Measurements from ENCODE around the gene NR1H2.

The NR1H2 gene

DNA sequence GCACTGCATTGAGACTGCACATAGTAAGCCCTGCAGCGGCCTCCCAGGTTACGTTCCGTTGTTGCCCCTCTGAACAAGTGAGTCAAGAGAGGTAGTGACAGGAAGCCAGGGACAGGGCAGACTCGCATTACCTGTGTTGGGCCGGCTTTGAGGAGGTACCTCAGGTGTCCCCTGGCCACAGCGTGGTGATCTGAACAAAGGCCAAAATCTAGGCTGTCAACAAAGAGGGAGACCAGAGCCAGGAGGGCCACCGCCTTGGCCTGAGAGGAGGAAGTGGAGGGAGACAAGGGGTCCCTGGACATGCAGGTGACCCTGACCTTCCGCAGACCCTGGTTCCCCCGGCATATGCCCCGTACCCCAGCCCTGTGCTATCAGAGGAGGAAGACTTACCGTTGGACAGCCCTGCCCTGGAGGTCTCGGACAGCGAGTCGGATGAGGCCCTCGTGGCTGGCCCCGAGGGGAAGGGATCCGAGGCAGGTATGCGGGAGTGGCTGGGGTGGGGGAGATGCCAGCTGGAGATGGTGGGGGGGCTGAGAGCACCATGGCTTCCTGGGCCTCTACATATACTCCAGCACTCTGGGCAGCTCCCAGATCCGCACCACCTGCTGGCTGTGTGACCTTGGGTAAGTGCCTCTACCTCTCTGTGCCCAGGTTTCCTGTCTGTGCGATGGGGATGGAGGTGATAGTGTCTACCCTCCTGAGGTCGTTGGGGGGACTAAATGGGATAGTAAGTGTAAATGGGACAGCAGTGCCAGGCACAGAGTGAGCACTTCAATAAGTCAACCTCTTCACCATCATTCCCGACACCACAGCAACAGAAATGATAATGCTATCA is 47.2 kb downstream of the NR1H2 start:
- DNase-seq (ENCODE audit: low spot score): no peak

DNA sequence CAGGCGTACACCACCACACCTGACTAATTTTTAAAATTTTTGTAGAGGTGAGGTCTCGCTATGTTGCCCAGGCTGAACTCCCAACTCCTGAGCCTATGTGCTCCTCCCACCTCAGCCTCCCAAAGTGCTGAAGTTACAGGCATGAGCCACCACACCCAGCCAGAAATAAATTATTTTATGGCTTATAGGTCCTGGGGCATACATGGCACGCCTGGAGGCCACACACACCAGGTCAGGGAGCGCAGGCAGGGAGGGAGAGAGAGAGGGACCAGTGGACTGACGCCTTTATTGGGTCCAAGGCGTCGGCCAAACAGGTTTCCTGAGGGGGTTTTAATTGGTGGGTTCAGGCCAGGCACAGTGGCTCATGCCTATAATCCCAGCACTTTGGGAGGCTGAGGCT is 49.3 kb downstream of the NR1H2 start:
- no peak for DNase-seq (ENCODE audit: low spot score)

DNA sequence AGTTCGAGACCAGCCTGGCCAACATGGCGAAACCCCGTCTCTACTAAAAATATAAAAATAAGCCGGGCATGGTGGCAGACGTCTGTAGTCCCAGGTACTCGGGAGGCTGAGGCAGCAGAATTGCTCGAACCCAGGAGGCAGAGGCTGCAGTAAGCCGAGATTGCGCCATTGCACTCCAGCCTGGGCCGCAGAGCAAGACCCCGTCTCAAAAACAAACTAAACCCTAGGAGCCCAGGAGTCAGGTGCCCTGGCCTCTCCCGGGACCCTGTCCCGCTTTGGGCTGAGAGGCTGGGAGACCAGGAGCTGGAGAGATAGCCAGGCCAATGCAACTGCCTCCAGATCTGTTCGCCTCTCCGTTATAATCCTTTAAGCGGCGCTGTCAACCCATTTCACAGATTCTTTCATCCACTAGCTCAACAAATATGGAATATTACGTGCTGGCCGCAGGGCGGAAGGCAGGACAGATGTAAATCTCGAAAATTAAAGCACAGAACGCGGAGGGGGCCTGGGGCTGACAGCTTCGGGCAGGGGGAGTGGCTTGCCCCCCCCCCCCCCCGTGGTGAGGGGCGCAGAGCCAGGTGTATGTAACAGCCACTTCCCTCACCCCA is 51.2 kb downstream of the NR1H2 start:
- no peak for DNase-seq (ENCODE audit: low spot score)

DNA sequence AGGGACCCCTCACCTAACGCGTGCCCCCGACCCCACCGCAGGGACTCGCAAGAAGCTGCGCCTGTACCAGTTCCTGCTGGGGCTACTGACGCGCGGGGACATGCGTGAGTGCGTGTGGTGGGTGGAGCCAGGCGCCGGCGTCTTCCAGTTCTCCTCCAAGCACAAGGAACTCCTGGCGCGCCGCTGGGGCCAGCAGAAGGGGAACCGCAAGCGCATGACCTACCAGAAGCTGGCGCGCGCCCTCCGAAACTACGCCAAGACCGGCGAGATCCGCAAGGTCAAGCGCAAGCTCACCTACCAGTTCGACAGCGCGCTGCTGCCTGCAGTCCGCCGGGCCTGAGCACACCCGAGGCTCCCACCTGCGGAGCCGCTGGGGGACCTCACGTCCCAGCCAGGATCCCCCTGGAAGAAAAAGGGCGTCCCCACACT is 51.8 kb downstream of the NR1H2 start:
- DNase-seq (ENCODE audit: low spot score): peak; percentile 85

DNA sequence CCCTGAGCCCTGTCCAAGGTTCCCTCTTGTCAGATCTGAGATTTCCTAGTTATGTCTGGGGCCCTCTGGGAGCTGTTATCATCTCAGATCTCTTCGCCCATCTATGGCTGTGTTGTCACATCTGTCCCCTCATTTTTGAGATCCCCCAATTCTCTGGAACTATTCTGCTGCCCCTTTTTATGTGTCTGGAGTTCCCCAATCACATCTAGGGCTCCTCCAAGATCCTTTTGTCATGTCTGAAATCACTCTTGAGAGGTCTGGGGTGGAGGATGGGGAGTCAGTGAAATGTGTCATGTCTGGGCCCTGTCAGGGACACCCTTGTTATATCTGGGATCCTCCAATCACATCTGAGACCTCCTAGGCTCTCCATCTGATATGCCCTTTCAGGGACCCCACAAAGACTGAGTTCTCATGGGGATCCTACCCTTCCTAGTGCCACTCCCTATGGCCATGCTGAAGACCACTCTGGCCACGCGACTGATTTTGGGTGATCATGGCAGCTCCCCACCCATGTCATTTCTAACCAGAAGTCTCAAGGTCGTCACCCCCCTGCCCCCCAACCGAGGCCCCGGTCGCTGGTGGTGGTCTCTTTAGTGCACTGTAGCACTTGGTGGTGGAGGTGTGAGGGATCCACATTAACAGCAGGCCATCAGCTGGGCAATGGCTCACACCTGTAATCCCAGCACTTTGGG is 52.7 kb downstream of the NR1H2 start:
- no peak for DNase-seq (ENCODE audit: low spot score)

DNA sequence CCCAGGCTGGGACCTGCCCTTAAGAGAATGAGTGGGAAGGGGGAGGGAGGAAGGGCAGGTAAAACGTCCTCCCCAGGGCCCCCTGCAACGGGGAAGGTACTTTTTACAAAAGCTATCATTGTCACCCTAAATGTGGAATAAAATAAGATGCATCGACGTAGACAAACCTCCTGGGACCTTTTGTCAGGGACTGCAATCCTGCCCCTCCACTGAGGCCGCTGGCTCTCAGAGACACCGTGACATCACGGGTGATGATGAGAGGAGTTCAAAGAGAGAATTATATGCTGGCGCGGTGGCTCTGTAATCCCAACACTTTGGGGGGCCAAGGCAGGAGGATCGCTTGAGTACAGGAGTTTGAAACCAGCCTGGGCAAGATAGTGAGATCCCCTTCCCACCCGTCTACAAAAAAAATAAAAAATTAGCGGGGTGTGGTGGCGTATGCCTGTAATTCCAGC is 54.7 kb downstream of the NR1H2 start:
- no peak for DNase-seq (ENCODE audit: low spot score)

DNA sequence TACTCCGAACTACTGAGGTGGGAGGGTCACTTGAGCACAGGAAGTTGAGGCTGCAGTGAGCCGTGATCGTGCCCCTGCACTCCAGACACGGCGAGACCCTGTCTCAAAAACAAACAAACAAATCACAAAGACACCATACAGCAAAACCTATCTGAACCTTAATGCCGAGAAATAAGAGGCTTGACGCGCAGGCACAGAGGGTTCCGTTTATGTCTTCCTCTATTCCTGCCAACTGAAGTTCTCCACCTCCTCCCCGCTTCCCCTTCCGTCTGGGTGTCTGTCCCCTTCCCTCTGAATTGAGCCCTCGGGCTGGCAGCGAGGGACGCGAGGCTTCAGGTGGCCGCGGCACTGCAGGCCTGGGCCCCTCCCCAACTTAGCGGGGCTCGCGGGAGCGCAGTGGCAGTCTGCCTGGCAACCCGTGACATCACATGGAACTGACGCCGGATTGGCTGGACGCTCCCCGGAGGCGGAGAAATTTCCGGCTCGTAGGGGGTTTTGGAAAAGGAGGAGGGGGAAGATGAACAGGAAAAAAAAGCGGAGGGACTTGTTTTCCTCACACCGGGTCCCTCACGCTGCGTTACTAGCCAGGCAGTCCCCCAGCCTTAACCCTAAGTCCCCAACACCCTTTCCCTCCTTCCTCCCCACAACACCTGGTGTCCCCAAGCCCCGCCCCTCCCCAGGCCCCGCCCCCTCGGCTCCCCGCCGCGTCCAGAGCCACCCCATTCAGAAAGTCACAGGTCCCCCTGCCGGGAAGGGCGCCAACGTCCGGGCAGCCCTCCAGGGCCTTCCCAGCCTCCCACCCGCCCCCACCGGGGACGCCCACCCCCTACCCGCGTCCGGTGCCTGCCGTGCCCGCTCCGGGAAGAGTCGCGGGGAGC is 55.3 kb downstream of the NR1H2 start:
- DNase-seq (ENCODE audit: low spot score): peak; percentile 96

DNA sequence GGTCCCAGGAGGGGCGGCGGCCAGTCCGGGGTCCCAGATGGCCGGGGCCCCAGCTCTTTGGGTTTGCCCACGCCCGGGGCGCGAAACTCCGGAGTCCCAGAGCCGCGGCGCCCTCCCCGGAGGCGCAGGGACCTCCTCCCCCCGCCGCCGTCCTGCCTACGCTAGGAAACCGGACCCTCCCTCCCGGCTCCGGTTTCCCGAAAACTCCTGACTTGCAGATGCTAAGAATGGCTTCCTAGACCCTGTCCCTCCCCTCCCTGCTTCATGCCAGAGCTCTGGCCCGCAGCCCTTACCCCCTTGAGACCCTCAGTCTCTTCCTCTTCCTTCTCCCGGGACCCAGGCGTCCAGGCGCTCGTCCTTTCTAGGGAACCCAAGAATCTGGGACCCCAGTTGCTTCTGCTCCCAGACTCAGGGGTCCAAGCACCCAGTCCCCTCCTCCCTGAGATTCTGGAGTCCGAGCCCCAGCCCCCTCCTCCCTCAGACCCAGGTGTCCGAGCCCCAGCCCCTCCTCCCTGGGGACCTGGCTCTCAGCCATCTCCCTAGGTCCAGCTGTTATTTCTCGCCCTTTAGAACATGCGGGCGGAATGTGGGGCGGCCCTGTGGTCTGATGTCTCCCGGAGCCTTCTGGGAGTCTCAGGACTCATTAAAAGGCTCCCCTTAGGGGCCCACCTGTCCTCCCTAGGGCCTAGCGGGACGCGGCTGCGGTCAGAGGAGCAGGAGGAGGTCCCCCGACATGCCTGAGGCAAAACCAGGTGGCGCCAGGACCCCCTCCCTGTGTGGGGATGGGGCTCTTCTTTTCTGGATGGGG is 56.2 kb downstream of the NR1H2 start, which contains the start of gene MYBPC2:
Gene MYBPC2, plus strand, starts transcription at position 672 of the 808 bp plus-strand sequence. Its CDS starts 62 bp downstream, at position 734.
- DNase-seq (ENCODE audit: low spot score): peak; percentile 26
